Measurements from ENCODE around the gene MYOM1.

The MYOM1 gene

GRCh38 chr18:3251249-3251962 is 31.6 kb upstream of the MYOM1 start:
- DNase-seq = no peak
- H3K36me3 ChIP-seq = no peaks in the 10 kb centered on the region
- no peaks in the 10 kb centered on the region for H3K9me3 ChIP-seq
- H3K4me1 ChIP-seq = no peaks in the 10 kb centered on the region
- H3K27me3 ChIP-seq = no peaks in the 10 kb centered on the region
- no peak overlapping the region for H3K4me3 ChIP-seq (ENCODE audit: low read depth, low read length)
- TF ChIP-seq CTCF (IDR thresholded peaks at IDR 0.05; ENCODE audit: low read depth, low read length) = no peak

GRCh38 chr18:3250237-3251107 is 30.7 kb upstream of the MYOM1 start:
- Histone ChIP-seq H3K9me3 (no peaks in the 10 kb centered on the region), H3K4me3 (ENCODE audit: low read depth, low read length) (no peak overlapping the region), H3K36me3 (no peaks in the 10 kb centered on the region), H3K27me3 (no peaks in the 10 kb centered on the region), H3K4me1 (no peaks in the 10 kb centered on the region)
- no peak for DNase-seq
- TF ChIP-seq CTCF (IDR thresholded peaks at IDR 0.05; ENCODE audit: low read depth, low read length) = no peak

- Histone ChIP-seq H3K9me3 (no peaks in the 10 kb centered on the region), H3K27me3 (no peaks in the 10 kb centered on the region), H3K36me3 (no peaks in the 10 kb centered on the region), H3K4me3 (ENCODE audit: low read depth, low read length) (peak overlapping the region; percentile 86), H3K4me1 (no peaks in the 10 kb centered on the region)
- no peak for TF ChIP-seq CTCF (IDR thresholded peaks at IDR 0.05; ENCODE audit: low read depth, low read length)
- DNase-seq = no peak
Observed at GRCh38 chr18:3248658-3249359, 29.0 kb upstream of the MYOM1 start.

GRCh38 chr18:3248062-3248657 is 28.4 kb upstream of the MYOM1 start:
- H3K36me3 ChIP-seq = no peaks in the 10 kb centered on the region
- H3K27me3 ChIP-seq = no peaks in the 10 kb centered on the region
- no peak for DNase-seq
- no peak for TF ChIP-seq CTCF (IDR thresholded peaks at IDR 0.05; ENCODE audit: low read depth, low read length)
- H3K4me3 ChIP-seq (ENCODE audit: low read depth, low read length) = peak overlapping the region; percentile 86
- no peaks in the 10 kb centered on the region for H3K4me1 ChIP-seq
- no peaks in the 10 kb centered on the region for H3K9me3 ChIP-seq

GRCh38 chr18:3247240-3248061 is 27.7 kb upstream of the MYOM1 start, which contains the start of gene MYL12A:
Gene MYL12A (plus strand): TSS chr18:3247801. CDS start chr18:3253248, 5,447 bp downstream.
- no peak for TF ChIP-seq CTCF (IDR thresholded peaks at IDR 0.05; ENCODE audit: low read depth, low read length)
- H3K4me1 ChIP-seq = no peaks in the 10 kb centered on the region

More at GRCh38 chr18:3247240-3248061, 27.7 kb upstream of the MYOM1 start, which contains the start of gene MYL12A:
- Histone ChIP-seq H3K4me3 (ENCODE audit: low read depth, low read length) (peak within 1 kb of the TSS; percentile 86), H3K27me3 (no peaks in the 10 kb centered on the region), H3K9me3 (no peaks in the 10 kb centered on the region), H3K36me3 (no peaks in the 10 kb centered on the region)
- peak; percentile 95 for DNase-seq

Data from BE2C (cell line).